Endodermal cell (in vitro differentiated cells): ENCODE data around the gene SH2D7. TPM values are rescaled to one million over a fixed set of nuclear protein-coding genes. Genes with fewer than 3 reads are reported as not detected.

Experiments
- DNase-seq: peaks from one replicate; pipeline ENCODE4 v3.0.0-alpha.2; 2017
- H3K27ac ChIP-seq: 2 replicates; pipeline ENCODE4 v1.5.1; 2013; ENCODE audit warnings: mild to moderate bottlenecking, low read depth, low read length, moderate library complexity
- H3K27me3 ChIP-seq: 2 replicates; pipeline ENCODE4 v1.6.1; 2013; ENCODE audit warnings: mild to moderate bottlenecking, low read length, moderate library complexity; ENCODE audit not compliant: insufficient read depth, control insufficient read depth, poor library complexity, severe bottlenecking
- H3K36me3 ChIP-seq: 2 replicates; pipeline ENCODE4 v1.7.0; 2013; ENCODE audit warnings: mild to moderate bottlenecking, low read length, moderate library complexity; ENCODE audit not compliant: control insufficient read depth, insufficient read depth
- H3K4me1 ChIP-seq: one replicate; pipeline ENCODE4 v1.7.0; 2013; ENCODE audit warnings: low read length; ENCODE audit not compliant: control insufficient read depth, insufficient read depth
- H3K4me3 ChIP-seq: 2 replicates; pipeline ENCODE4 v1.5.1; 2013; ENCODE audit warnings: mild to moderate bottlenecking, low read length, moderate library complexity
- H3K9ac ChIP-seq: 2 replicates; pipeline ENCODE4 v1.6.1; 2013; ENCODE audit warnings: mild to moderate bottlenecking, low read length, moderate library complexity; ENCODE audit not compliant: poor library complexity, severe bottlenecking; ENCODE audit errors: extremely low read depth
- H3K9me3 ChIP-seq: 2 replicates; pipeline ENCODE4 v1.6.1; 2013; ENCODE audit warnings: mild to moderate bottlenecking, low read length, moderate library complexity; ENCODE audit not compliant: control insufficient read depth
- H3K27ac Mint-ChIP-seq: 2 replicates; pipeline ENCODE4 v1.8.0; 2020; ENCODE audit warnings: mixed read lengths
- H3K27me3 Mint-ChIP-seq: 2 replicates; pipeline ENCODE4 v1.8.0; 2021; ENCODE audit warnings: mild to moderate bottlenecking, mixed read lengths; ENCODE audit not compliant: insufficient read depth
- H3K36me3 Mint-ChIP-seq: 2 replicates; pipeline ENCODE4 v1.8.0; 2020; ENCODE audit warnings: low read depth, mixed read lengths
- H3K4me1 Mint-ChIP-seq: 2 replicates; pipeline ENCODE4 v1.8.0; 2020; ENCODE audit warnings: mixed read lengths
- H3K4me3 Mint-ChIP-seq: 2 replicates; pipeline ENCODE4 v1.8.0; 2020; ENCODE audit warnings: mild to moderate bottlenecking, moderate library complexity, mixed read lengths
- H3K9me3 Mint-ChIP-seq: 2 replicates; pipeline ENCODE4 v1.8.0; 2020; ENCODE audit warnings: mild to moderate bottlenecking, mixed read lengths
- CTCF ChIP-seq: fragments of 200-600 bp; sonication (generic); conservative IDR thresholded peaks from 2 replicates; pipeline ENCODE4 v1.5.0; 2021; ENCODE audit warnings: antibody characterized with exemption, mild to moderate bottlenecking
- WGBS, 2 experiments: methylation state at CpG; one replicate each; pipeline versions ENCODE4 v1.1.5 to v1.1.7; 2013; ENCODE audit warnings: missing lambda C conversion rate in 2 of 2, mixed read lengths in 1 of 2; ENCODE audit not compliant: insufficient coverage in 1 of 2, insufficient read length in 1 of 2; 5-methylcytosine and 5-hydroxymethylcytosine counted together
- total RNA-seq, 2 donors: library from RNA; stranded (reverse); fragmentation: NEBNext Ultra II Directional in 1 of 2; extraction: Animal tissue kit (Norgen Biotek cat#: 25700) in 1 of 2; gene quantifications; 2 replicates in 1 of 2; 3 replicates in 1 of 2; pipeline ENCODE4 v1.2.1, GENCODE V29; 2021

Gene SH2D7
- total RNA-seq, 2 donors from 2014 or later = not detected

- no peak overlapping the region for H3K27ac ChIP-seq
- Mint-ChIP-seq H3K4me1 (no peaks in the 10 kb centered on the region), H3K36me3 (peaks cover 25% of the 10 kb centered on the region), H3K27ac (no peak overlapping the region), H3K9me3 (no peaks in the 10 kb centered on the region), H3K4me3 (no peak overlapping the region), H3K27me3 (no peaks in the 10 kb centered on the region)
- TF ChIP-seq CTCF = no peak
- no peaks in the 10 kb centered on the region for H3K4me1 ChIP-seq
- no peaks in the 10 kb centered on the region for H3K27me3 ChIP-seq
- no peak overlapping the region for H3K4me3 ChIP-seq
- no peak overlapping the region for H3K9ac ChIP-seq
- no peaks in the 10 kb centered on the region for H3K9me3 ChIP-seq
- DNase-seq = no peak
- 90 to 94% methylated on average over 4 of the region's 4 CpGs for WGBS, 2 experiments
- H3K36me3 ChIP-seq = no peaks in the 10 kb centered on the region
Measured at GRCh38 chr15:78104119-78104479, 11.7 kb downstream of the SH2D7 start.

GRCh38 chr15:78104566-78105475, 12.5 kb downstream of the SH2D7 start:
- TF ChIP-seq CTCF = no peak
- H3K36me3 ChIP-seq = no peaks in the 10 kb centered on the region
- no peak overlapping the region for H3K27ac ChIP-seq
- no peaks in the 10 kb centered on the region for H3K4me1 ChIP-seq
- no peaks in the 10 kb centered on the region for H3K27me3 Mint-ChIP-seq
- no peak overlapping the region for H3K4me3 Mint-ChIP-seq
- 96 to 97% methylated on average over 3 to 12 of the region's 12 CpGs for WGBS, 2 experiments
- no peak for DNase-seq
- peaks cover 25% of the 10 kb centered on the region for H3K36me3 Mint-ChIP-seq
- no peaks in the 10 kb centered on the region for H3K27me3 ChIP-seq
- H3K9ac ChIP-seq = no peak overlapping the region
- no peak overlapping the region for H3K4me3 ChIP-seq
- H3K9me3 Mint-ChIP-seq = no peaks in the 10 kb centered on the region
- no peak overlapping the region for H3K27ac Mint-ChIP-seq
- H3K4me1 Mint-ChIP-seq = no peaks in the 10 kb centered on the region
- no peaks in the 10 kb centered on the region for H3K9me3 ChIP-seq

GRCh38 chr15:78105476-78106241, 13.3 kb downstream of the SH2D7 start:
- Histone ChIP-seq H3K27me3 (no peaks in the 10 kb centered on the region), H3K27ac (no peak overlapping the region), H3K4me3 (no peak overlapping the region), H3K36me3 (no peaks in the 10 kb centered on the region), H3K4me1 (no peaks in the 10 kb centered on the region), H3K9ac (no peak overlapping the region), H3K9me3 (no peaks in the 10 kb centered on the region)
- no peaks in the 10 kb centered on the region for H3K9me3 Mint-ChIP-seq
- peaks cover 25% of the 10 kb centered on the region for H3K36me3 Mint-ChIP-seq
- no peak overlapping the region for H3K27ac Mint-ChIP-seq
- WGBS, 2 experiments = 96 to 100% methylated on average over 8 to 16 of the region's 16 CpGs
- no peak overlapping the region for H3K4me3 Mint-ChIP-seq
- TF ChIP-seq CTCF = no peak
- H3K27me3 Mint-ChIP-seq = no peaks in the 10 kb centered on the region
- no peaks in the 10 kb centered on the region for H3K4me1 Mint-ChIP-seq
- DNase-seq = no peak
